T-helper 2 cell treated with Interferon-gamma antibody and Interleukin-4, amounts not matched to agents 100 ng/mL and 5 ng/mL, for 36 hours (primary cell): Measurements from ENCODE around the gene DNAJA1. TPM values are rescaled to one million over a fixed set of nuclear protein-coding genes. Genes with fewer than 3 reads are reported as not detected.

Experiments used
- intact Hi-C: fragments of 100-400 bp; cut with micrococcal nuclease; formaldehyde crosslinking; loops from one replicate; pipeline ENCODE4 v1.15.1; 2023
- total RNA-seq: library from RNA; stranded (reverse); gene quantifications from 2 replicates; pipeline ENCODE4 v1.2.3, GENCODE V29; 2022

The DNAJA1 gene
- total RNA-seq, 1 donor from 2014 or later = 199 TPM

DNA sequence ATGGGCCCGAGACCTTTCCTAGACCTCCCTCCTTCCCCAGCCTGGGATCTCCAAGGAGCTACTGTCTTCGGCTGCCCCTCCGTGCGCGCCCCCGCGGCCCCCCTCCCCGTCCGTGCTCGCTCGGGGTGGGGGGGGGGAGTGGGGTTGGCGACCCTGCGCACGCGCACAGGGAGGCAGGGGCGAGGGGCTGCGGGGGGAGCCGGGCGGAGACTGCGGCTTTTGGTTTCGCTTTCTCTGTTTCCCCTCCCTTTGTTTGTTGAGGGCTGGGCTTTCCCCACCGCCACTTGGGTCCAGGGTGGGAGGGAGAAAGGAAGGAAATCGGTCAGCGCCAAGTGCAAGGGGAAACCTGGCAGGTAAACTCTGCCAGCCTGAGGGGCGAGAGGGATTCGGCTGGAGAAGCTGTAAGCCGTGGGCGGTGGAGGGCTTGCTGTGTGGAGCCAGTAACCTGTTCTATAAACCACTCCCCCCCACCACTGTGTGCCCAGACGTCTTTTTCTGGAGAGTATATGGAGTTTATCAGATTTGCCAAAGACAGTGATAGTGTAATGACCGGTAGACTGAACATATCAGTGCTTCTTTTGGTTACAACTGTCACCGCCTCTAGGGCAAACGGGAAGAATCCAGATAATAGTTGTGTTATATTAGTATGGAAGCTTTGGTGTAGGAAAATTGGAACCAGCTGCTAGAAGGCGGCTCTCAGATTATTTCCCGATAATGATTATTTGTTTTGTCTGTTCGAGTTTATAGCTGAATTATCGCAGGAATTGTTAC is 684 bp downstream of the DNAJA1 start:
- intact Hi-C loops = loop anchor here (1.0 to 10.0 kb wide), 11 partner anchors 19 to 1019 kb away; partner anchors contain the start of genes APTX, B4GALT1, BAG1 and NDUFB6

DNA sequence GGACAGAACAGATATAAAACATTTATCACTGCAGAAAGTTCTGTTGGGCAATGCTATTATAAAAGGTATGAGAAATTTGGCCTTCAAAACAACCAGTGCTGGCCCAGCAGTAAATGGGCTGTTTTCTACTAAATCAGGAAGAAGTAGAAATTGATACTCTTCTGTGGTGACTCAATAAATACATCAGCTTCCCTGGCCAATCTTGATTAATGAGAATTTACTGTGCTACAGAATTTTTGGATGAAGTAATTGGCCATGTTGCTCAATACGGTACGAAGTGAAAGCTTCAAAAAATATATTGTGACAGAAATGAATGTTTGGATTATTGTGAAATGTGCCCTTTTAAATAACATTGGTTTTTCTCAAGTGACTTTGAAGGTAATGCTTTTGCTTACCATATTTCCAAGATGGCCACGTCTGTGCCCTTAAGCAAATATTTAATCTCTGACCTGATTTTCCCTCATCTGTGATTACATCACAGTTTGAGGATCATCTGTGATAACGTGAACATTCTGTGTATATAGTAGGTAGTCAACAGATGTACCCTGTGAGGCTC is 4.2 kb downstream of the DNAJA1 start:
- intact Hi-C loops = loop anchor here (5.0 to 10.0 kb wide), 2 partner anchors 198 to 1015 kb away; partner anchors contain the start of gene UBAP2

DNA sequence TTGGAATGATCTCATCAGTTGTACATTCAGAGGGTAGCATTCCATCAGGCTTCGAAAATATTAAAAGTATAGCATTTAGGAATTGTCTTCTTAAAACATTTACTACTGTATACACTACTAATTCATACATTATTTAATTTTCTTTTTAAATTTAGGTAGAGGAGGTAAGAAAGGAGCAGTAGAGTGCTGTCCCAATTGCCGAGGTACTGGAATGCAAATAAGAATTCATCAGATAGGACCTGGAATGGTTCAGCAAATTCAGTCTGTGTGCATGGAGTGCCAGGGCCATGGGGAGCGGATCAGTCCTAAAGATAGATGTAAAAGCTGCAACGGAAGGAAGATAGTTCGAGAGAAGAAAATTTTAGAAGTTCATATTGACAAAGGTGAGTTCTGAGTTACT is 5.2 kb downstream of the DNAJA1 start:
- intact Hi-C loops = no loop called here

DNA sequence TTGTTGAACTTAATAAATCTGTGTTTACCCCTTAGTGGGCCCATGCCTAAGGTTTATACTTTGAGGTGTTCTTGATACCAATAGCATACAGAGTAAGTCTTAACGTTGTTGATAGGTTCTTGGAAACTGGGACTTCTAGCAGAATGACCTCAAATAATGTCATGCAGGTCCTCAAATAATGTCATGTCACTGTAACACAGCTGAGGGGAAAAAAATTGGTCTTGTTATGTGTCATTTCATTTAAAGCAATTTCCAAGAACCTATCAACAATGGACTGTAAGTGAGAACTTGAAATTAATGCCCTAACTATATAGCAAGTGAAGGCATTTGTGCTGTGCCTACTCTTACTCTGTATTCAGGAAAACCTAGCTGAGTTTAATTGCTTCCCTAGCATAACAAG is 7.2 kb downstream of the DNAJA1 start:
- intact Hi-C loops = no loop called here

DNA sequence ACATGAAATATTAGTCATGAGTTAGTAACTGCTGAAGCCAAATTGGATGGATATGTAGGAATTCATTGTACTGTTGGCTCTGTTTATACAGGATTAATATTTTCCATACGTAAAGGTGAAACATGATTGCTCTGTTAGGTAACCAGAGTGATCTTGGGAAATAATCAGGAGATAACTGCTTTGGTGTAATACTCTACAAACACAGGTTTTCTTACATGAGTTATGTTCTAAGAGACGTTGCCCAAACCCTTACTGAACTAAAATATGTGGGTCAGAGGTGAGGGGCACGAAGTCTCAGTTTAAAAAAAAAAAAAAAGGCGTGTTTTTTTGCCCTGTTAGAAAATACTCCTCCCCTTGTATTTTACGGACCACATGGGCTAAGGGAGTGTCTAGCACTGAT is 7.8 kb downstream of the DNAJA1 start:
- intact Hi-C loops = no loop called here

DNA sequence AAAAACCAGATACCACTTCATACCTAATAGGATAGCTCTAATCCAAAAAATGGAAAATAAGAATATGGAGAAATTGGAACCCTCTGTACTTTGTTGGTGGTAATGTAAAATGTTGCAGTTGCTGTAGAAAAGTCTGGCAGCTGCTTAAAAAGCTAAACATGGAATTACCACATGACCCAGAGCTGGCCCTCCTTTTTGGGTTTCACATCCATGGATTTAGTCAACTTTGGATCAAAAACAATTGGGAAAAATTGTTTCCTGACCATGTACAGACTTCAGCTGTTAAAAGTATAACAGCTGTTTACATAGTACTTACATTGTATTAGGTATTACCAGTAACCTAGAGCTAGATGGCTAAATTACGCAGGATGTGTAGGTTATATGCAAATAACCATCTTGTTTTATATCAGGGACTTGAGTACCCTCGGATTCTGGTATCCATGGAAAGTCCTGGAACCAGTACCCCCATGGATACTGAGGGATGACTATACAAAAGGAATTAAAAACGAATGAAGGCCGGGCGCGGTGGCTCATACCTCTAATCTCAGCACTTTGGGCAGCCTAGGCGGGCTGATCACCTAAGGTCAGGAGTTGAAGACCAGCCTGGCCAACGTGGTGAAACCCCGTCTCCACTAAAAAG is 15.8 kb downstream of the DNAJA1 start:
- intact Hi-C loops = no loop called here

DNA sequence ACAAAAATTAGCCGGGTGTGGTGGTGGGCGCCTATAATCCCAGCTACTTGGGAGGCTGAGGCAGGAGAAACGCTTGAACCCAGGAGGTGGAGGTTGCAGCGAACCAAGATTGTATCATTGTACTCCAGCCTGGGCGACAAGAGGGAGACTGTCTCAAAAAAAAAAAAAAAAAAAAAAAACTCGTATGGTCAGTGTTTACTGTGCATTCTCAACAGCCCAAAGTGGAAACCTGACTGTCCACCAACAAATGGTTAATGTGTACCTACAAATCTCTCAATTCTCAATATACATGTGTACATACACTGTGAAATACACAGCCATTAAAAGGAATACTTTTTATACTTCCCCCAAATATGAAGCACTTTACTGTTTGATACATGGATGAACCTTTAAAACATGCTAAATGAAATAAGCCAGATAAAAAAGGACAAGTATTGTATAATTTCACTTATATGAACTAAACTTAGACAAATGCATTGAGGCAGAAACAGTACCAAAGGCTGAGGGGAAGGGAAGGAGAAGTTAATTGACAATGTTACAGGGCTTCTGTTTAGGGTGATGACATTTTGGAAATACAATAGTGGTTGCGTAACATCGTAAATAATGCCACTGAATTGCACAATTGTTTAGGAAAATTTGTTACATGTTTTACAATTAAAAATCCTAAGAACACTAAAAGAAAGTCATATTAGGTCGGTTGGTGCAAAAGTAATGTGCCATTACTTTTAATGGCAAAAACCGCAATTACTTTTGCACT is 16.5 kb downstream of the DNAJA1 start:
- intact Hi-C loops = no loop called here

DNA sequence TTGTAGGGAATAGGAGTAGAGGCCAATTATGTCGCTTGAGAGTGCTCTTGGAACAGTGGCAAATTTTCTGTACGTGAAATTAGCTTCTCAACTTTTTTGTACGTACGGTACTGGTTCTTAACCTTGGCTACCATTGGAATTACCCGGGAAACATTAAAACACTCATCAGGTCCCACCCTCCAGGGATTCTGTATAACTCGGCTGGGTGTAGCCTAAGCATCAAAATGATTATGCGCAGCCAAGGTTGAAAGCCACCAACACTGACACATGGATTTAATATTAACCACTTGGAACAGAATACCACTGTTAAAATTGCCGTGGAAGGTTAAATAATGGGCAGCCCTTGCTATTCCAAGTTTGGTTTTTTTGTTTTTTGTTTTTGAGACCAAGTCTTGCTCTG is 17.4 kb downstream of the DNAJA1 start:
- intact Hi-C loops = no loop called here

DNA sequence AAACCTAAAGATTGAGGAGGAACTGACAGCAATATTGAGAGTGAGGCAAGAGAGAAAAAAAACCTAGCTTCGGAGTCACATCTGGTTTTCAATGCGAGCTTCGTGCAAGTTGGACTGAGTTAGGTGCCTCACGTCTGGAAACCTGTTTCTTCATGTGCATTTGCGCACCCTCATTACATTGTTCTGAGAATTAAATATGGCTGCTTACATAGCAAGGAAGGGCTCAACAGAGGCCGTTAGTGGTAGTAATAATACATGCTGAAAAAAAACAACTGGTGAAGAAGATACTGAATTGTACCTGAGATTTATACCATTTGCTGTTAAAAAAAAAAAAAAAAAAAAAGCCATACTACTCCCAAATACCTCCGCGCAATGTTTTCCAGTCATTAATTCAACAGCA is 18.6 kb downstream of the DNAJA1 start:
- intact Hi-C loops = loop anchor here (1.0 to 2.0 kb wide), 2 partner anchors 17 to 42 kb away; partner anchors contain the start of gene APTX

DNA sequence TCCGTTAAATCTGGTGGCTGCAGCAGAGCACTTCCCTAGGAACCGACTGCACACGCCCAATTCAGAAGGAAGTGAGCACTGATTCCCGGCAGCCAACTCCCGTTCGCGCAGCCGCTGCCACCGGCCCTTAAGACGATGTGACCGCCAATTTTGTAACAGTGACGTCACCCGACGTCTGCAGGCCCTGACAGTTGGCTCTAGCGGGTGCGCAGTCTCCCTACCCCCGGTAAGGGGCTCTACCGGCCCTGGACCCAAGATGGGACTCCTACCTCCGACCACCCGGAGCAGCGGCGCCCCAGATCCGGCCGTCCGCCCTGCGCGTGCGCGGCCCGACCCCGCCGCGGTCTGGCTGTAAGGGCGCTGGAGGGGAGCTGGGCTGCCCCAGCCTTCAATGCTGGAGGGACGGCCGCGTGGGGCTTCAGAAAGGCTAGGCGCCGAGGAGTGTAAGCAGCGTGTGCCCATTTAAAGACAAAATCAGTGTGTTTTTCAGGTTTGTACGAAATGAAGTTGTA is 19.1 kb downstream of the DNAJA1 start:
- intact Hi-C loops = loop anchor here (1.0 to 2.0 kb wide), 2 partner anchors 17 to 43 kb away; partner anchors contain the start of gene APTX

DNA sequence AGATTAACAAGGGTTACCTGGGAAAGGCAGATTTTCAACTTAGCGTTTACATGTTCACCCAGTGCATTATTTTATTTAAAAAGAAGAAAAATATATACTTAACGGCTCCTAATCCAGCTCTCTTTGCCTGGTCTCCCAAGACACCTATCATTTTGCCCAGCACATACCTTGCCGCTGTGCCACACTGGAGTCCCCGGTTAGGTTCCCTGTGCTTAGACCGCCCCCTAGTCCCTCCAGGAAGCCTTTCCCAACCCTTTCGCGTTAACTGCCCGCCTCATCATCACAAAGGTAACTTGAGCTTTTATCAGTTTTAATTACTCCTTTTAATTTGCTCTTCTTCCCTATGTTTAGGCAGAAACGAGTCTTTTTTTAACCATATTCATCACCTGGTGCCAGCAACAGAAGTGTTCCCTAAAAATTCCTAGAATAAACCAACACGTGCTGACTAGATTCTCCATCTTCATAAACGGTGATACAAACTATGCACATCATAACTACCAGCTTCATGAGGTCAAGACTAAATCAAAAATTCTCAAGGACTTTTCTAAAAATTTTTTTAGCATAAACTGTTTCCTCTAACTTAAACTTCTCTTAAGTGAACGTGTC is 19.7 kb downstream of the DNAJA1 start:
- intact Hi-C loops = loop anchor here (1.0 to 2.0 kb wide), 2 partner anchors 18 to 43 kb away; partner anchors contain the start of gene APTX

DNA sequence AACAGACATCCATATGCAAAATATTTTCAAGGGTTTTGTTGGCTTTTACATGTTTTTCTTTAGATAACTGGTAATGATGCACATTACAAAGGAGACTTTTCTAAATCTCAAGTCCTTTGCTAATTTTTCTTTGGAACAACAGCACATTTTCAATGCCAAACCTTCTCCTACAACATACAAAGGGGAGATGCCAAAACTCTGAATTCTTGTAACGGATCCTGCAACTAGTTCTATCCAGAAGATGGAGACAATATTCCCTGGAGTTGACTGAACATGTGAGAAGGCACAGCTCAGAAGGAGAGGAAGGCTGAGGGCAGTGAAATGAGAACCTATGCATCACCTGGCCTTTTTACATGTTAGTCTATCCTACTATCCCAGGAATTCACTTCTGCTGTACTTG is 21.0 kb downstream of the DNAJA1 start:
- intact Hi-C loops = no loop called here

DNA sequence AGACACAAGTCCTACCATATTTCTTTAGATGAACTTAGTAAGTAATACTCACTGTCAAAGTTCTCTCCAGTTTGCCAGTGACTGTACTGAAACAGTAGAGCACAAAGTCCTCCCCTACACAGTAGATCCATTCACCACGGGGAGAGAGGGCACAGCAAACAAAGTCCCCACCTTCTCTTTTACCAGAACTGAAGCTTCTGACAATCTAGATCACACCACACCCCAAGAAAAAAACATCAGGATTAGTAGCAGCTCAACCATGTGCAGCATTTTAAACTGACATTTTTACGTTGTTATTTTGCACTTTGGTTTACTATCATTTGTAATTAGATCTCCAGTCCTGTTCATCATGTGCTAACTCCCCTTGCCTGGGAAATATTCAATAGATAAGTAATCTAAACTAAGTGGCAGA is 23.0 kb downstream of the DNAJA1 start:
- intact Hi-C loops = loop anchor here (2.0 kb wide), 1 partner anchor 23 kb away; no protein-coding TSS in a partner anchor

DNA sequence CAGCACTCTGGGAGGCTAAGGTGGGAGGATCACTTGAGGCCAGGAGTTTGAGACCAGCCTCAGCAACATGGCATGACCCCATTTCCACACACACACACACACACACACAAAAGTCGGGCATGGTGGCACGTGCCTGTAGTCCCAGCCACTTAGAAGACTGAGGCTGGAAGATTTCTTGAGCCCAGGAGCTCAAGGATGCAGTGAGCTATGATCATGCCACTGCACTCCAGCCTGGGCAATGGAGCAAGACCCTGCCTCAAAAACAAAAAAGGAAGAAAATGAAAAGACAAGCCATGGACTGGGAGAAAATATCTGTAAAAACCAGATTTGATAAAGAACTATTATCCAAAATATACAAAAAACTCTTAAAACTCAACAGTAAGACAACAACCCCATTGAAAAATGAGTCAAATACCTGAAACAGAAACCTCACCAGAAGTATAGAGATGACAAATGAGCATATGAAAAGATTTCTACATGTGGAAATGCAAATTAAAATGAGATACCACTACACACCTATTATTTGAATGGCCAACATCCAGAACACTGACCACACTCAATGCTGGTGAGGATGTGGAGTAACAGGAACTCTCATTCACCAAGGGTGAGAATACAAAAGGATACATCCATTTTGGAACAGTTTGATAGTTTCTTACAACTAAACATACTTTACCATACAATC is 24.7 kb downstream of the DNAJA1 start:
- intact Hi-C loops = loop anchor here (2.0 kb wide), 1 partner anchor 21 kb away; no protein-coding TSS in a partner anchor

DNA sequence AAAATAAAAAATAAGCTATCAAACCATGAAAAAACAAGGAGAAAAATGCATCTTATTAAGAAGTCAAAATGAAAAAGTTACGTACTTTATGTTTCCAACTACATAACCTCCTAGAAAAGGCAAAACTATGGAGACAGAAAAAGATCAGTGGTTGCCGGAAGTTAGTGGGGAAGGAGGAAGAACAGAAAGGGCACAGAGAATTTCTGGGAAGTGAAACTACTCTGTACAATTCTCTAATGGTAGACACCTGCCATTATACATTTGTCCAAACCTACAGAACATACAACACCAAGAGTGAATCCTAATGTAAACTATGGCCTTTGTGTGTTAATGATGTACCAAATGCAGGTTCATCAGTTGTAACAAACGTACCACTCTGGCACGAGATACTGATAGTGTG is 26.1 kb downstream of the DNAJA1 start:
- intact Hi-C loops = no loop called here

DNA sequence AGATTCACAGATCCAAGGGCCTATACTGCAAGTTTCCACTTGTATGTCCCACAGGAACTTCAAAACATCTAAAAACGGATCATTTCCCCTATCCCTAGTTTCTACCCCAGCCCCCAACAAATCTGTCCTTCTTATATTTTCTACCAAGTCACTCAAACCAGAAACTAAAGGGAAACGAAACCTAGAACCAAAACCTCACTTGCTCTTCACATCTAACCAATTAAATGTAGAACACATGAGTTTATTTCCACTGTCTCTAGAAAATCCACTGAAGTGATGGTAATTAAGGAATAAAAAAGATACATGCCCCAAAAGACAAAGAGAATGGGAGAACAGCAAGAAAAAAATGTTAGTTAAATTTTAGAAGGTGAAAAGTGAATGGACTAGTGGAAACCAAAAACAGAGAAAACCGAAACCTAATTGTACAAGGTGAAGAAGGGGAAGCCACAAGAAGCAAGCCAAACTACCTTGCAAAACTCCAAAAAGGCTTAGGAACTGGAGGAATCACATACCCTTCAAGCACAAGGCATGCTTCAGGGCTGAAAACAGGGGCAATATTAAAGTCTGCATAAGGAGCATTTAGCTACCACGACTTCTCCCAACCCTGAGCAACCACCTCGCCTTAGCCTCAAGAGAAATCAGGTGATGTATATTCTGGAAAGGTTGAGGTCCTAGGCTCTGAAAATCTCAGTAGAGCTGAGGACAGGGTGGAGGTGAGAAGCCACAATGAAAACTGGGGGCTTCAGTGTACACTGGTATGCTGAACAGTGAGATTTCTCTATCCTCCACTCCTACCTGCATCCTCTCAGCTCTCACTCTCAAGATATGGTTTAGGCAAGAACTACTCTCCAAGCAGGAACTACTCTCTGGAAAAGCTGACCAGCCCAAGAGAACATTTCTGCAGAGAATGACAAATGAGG is 40.3 kb downstream of the DNAJA1 start:
- intact Hi-C loops = no loop called here

DNA sequence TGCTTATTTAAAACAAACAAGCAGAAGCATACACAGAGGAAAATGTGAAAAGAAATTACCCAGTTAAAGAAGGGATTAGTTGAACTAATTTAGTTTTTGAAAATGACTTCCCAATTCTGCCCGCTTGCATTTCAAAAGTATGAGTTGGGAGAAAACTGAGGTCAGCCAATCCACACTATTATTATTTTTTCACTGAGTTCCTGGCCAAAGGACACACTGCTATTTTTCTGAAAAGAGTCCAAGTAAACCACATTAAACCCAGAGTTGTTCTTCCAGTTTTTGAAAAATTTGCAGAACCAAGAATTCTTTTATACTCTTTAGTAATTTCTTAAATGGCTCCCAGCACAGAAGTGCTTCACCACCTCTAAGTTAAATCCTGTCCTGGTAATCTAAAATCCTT is 43.9 kb downstream of the DNAJA1 start:
- intact Hi-C loops = no loop called here

DNA sequence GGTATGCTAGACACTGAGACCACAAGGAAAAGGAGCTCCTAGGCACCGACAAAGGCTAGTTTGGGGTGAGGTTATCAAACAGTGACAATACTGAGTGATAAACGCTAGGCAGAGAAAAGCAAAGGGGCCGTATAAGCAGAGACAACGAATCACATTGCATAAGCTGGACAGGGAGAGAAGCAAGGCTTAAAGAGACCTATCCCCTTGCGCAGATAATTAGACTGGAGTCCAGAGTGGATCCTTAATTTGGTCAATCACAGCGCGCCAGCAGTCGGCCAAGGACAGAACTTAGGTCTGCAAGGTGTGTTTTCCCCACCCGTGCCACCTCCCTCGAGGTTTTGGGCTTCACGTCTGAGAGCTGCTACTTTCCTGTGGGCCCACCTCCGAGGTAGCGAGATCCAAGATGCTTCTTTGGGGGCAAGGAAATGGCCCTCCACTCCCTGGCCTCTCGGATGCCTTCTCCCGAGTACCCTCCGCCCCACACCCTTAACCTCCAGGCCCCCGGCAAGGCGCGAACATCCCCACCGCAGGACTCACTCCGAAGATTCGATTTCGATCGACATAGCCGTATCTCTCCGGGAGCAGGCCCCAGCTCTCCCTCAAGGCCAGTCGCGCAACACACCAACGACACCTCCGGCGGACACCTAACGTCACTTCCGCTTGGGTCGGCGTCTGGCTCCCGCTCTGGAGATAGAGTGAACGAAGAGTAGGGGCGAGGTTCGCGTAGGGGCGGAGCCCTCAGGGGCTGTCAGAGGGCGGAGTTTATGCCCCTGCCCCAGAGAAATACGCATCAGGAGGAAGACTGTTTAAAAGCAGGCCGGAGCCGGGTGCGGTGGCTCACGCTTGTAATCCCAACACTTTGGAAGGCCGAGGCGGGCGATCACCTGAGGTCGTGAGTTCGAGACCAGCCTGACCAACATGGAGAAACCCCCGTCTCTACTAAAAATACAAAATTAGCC is 51.3 kb downstream of the DNAJA1 start, which contains the start of gene SMU1:
SMU1 (minus strand) TSS at position 629 of the 959 bp plus-strand sequence; CDS start at position 563, 66 bp downstream.
- intact Hi-C loops = loop anchor here (2.0 to 5.0 kb wide), 5 partner anchors 52 to 526 kb away; partner anchors contain the start of genes BAG1, CHMP5, DNAJA1 and NFX1
